ENCODE results near the gene CCL8. TPM values are rescaled to one million over a fixed set of nuclear protein-coding genes. Genes with fewer than 3 reads are reported as not detected.
A peak's percentile ranks its signal among the peaks of the same experiment; 100 is the strongest.

CCL8 gene
- total RNA-seq, 1 experiment from 2014 or later = not detected

DNA sequence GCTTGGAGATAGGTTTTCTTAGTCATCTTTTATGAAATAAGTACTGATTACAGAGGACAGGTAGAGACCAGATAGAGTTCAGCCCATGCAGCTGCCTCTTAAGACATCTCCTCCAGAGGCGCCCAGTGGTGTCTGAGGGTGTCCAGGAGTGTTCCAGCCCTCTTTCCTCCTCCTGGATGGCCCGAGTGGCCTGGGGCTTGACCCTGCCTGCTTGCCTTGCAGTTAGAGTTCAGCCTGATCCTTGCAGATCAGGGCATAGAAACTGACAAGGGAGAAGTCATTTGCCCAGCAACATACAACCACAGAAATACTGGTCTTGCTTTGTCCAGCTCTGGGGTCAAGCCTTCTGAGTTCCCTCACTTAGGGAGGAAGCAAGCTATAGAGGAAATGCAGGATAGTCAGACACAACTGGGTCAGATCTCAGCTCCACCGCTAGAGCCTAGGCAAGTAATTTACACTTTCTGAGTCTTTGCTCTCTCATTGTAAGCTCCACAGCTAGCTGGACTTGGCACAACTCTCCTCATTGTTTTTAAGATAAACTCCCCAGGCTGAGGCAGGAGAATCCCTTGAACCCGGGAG is 47.4 kb downstream of the CCL8 start:
- DNase-seq (ENCODE audit: low read depth) = no peak

DNA sequence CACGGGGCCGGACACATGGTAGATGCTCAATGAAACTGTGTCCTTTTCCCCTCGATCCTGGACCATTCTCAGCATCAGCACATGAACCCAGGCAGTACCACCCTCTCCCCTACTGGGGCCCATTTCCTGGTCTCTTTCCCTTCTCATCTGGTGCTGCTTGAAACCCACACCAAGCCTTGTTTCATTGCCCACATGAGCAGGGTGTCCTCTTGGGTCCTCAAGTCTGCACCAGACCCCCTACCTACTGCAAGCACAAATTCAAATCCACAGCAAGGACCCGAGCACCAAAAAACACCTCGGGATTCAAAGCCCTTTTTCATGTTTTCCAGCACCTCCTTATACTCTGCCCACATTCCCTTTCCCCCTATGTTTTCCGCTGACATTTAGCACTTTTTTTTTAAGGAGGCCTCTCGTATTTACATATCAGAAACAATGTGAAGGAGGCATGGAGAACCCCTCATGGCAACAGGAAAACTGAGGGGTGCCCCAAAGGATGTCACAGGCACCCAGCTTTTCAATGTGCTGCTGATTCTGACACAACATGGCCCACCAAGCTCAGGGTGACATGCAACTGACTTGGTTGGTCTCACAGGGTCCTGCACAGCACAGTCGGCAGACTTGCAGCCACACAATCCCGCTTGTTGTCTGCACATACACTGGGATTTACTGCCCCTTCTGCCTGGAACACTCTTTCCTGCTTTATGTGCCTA is 48.4 kb downstream of the CCL8 start:
- DNase-seq (ENCODE audit: low read depth) = no peak

DNA sequence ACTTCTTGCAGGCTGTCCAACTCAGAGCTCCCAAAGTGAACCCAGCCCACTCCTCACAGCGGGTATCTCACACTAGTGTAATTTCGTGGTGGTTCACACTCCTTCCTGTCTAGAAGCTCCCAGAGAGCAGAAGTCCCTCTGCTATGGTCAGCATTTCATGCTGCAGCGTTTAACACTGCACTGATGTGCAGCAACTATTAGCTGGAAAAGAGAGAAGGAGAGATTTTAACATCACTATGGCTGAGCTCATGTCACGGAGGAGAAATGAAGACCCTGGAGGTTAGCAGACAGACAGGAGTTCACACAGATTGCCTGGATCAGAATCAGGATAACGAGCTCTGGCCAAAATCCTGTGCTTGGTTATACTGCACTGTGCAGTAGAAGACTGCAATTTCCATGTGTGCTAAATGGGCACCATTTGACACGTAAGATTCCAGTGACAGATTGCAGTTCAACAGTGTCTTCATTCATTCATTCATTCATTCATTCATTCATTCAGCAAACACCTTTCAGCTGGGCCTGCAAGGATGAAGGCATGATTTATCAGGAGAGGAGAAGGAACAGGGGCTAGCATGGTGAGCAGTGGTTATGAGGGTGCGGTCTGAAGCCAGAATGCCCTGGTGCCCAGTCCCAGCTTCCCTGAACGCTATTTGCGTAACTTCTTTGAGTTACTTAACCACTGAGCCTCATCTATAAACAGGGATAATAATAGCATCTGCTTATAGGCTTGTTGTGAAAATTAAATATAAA is 49.1 kb downstream of the CCL8 start:
- no peak for DNase-seq (ENCODE audit: low read depth)

DNA sequence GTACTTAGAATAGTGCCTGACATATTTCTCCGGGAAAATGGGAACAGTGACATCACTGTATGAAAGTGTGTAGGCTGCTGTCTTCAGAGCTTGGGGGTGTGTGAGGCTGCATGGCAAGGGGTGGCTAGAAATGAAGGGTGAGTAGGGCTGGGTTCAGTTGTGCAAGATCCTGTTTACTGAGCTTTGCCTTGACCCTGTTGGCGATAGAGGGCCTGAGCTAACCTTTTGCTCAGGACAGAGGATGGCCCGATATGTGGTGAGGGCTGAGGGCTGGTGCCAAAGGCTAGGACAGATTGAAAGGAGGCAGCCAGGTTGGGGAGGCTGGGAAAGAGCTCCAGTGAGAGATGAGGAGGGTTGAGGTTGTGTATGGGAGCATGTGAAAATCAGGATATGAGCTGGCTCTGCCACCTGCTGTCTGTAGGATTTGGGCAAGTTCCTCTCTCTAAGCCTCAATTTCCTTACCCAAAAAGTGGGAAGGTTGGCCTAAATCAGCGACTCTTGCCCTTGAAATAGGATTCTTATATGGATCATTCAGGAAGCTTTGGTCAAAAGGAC is 49.8 kb downstream of the CCL8 start:
- DNase-seq (ENCODE audit: low read depth) = no peak

DNA sequence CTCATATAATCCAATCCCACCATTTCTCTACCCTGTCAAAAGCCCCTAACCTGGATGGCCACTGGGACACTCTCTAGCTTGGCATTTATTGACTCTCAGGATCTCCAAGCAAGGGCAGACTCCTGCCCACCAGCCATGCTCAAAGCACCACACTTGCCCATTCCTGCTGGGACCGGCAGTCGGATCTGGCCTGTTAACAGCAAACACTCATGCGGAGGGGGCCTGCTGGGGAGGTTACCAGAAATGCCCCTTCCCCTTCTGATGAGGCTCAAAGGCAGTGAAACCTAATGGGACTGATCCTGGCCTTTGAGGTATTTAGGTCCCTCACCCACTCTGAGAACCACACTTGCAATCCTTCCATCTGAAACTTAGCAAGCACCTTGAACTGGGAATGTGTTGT is 50.3 kb downstream of the CCL8 start:
- no peak for DNase-seq (ENCODE audit: low read depth)

DNA sequence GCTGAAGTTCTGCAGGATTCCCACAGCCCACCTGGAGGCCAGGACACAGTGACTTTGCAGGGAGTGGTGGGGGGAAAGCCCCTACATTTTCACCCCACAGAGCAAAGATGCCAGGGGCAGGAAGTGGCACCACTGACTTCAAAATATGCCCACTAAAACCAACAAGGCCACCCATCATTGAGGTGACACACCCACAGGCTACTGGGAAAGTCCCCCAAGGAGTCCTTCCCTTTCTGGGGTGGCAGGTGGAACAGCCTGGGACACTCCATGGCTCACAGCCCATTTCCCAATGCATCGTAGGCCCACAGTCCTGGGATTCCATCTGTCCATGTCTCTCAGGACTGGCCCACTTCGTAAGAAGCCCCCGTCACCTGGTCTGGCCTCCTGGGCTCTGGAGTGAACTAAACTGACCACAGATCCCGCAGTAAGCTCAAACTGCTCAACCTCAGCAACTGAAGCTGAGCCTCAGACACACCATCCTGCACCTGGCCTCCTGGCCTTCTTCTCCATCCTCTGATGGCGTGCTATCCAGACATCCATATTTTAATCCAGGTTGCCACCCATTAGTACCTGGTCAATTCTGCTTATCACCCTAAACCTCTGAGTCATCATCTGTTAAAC is 51.3 kb downstream of the CCL8 start:
- DNase-seq (ENCODE audit: low read depth) = no peak

DNA sequence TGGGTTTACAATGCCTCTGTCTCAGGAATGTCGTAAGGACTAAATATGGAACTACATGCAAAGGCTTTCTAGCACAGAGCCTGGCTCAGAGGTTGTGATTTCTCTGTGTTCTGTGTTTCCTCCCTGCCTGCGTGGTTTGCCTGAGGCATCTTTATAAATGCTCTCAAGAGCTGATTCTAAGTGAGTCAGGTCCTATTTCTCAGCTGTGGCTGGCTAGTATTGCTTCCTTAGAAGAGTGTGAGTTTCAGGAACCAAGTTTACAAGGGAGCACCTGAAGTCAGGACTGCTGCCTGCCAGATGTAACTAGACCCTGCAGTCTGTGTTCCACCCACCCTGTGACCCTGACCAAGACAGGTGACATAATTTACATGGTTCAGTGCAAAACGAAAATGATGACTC is 51.8 kb downstream of the CCL8 start:
- DNase-seq (ENCODE audit: low read depth) = peak; percentile 67

Other genes with a start within 250 kb of the CCL8 start
- gene CCL2, start 64.2 kb upstream of the CCL8 start, total RNA-seq (2014; rRNA removed; shearing (Covaris generic)) = 1,648 and 1,969 TPM in 2 replicates
- gene CCL7, start 49.2 kb upstream of the CCL8 start, total RNA-seq (2014; rRNA removed; shearing (Covaris generic)) = 0.21 and 1.5 TPM in 2 replicates
- not detected in 2 replicates for gene CCL11, start 33.7 kb upstream of the CCL8 start, total RNA-seq (2014; rRNA removed; shearing (Covaris generic))
- not detected in 2 replicates for gene CCL13, start 37.0 kb downstream of the CCL8 start, total RNA-seq (2014; rRNA removed; shearing (Covaris generic))
- gene CCL1, start 43.8 kb downstream of the CCL8 start, total RNA-seq (2014; rRNA removed; shearing (Covaris generic)) = not detected in 2 replicates

All from Daoy (cell line).